ENCODE measurements around the gene KANK4. TPM values are rescaled to one million over a fixed set of nuclear protein-coding genes. Genes with fewer than 3 reads are reported as not detected.
A peak's percentile ranks its signal among the peaks of the same experiment; 100 is the strongest.

The KANK4 gene
- total and polyA plus RNA-seq, 12 donors, result 0.12 to 1.1 (median 0.26) TPM; not detected in 2

DNA sequence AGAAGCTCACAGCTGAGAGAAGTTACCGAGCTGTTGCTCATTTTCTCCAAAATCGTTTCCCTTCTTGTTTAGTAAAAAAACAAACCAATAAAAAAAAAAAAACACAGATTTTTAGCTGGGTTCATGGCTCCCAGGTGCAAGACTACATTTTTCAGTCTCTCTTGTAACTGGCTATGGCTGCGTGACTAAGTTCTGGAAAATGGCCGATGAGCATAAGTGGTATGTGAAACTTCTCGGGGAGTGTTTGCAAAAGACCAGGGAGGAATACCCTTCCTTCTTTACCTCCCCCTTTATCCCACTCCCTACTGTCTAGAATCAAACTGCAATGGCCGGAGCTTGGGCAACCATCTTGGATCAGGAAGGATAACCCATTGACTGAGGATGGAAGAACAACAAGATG, 38.7 kb upstream of the KANK4 start:
- H3K36me3 ChIP-seq (replicated peaks in 1 of 2), result no peaks in the 10 kb centered on the region
- WGBS, 4 donors, result 86 to 88% (median 87%) methylated on average over 6 of the region's 6 CpGs
- TF ChIP-seq POLR2A (IDR thresholded peaks at IDR 0.05), result no peak
- TF ChIP-seq, protein P1, sequence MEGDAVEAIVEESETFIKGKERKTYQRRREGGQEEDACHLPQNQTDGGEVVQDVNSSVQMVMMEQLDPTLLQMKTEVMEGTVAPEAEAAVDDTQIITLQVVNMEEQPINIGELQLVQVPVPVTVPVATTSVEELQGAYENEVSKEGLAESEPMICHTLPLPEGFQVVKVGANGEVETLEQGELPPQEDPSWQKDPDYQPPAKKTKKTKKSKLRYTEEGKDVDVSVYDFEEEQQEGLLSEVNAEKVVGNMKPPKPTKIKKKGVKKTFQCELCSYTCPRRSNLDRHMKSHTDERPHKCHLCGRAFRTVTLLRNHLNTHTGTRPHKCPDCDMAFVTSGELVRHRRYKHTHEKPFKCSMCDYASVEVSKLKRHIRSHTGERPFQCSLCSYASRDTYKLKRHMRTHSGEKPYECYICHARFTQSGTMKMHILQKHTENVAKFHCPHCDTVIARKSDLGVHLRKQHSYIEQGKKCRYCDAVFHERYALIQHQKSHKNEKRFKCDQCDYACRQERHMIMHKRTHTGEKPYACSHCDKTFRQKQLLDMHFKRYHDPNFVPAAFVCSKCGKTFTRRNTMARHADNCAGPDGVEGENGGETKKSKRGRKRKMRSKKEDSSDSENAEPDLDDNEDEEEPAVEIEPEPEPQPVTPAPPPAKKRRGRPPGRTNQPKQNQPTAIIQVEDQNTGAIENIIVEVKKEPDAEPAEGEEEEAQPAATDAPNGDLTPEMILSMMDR (IDR thresholded peaks at IDR 0.05), result no peak
- H3K4me3 ChIP-seq, result no peak overlapping the region
- no peak overlapping the region for H3K27ac ChIP-seq
- no peaks in the 10 kb centered on the region for H3K9me3 ChIP-seq (replicated peaks in 1 of 3)
- no peaks in the 10 kb centered on the region for H3K27me3 ChIP-seq
- no peak for DNase-seq
- intact Hi-C loops (cut with DNase I), result no loop called here
- H3K4me1 ChIP-seq (replicated peaks in 1 of 2), result no peaks in the 10 kb centered on the region

DNA sequence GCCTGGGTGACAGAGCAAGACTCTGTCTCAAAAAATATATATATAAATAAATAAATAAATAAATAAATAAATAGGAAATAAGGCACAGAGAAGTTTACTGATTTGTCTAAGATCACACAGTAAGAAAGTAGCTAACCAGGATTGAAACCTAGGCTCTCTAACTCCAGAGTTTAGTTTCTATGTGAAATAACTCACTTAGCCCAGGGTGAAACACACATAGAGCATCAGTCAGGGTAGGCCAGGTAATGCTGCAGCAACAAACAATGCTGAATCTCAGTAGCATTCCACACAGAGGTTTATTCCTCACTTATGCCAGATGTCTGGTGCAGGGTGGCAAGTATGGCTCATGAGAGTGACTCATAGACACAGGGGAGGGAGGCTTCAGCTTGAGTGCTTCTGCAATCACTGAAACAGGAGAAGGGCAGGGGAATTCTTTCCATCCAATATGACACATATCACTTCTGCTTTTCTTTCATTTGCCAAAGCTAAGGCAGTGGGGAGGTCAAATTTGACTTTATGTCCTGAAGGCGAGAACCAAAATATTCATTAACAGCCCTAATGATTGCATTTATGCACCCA, 37.1 kb upstream of the KANK4 start:
- intact Hi-C loops (cut with DNase I), result no loop called here
- no peak for TF ChIP-seq POLR2A (IDR thresholded peaks at IDR 0.05)
- TF ChIP-seq, protein P1 (IDR thresholded peaks at IDR 0.05), result no peak
- Histone ChIP-seq H3K36me3 (replicated peaks in 1 of 2) (no peaks in the 10 kb centered on the region), H3K9me3 (replicated peaks in 1 of 3) (no peaks in the 10 kb centered on the region), H3K4me3 (no peak overlapping the region), H3K27ac (no peak overlapping the region), H3K4me1 (replicated peaks in 1 of 2) (no peaks in the 10 kb centered on the region), H3K27me3 (no peaks in the 10 kb centered on the region)
- WGBS, 4 donors, result 83 to 100% (median 98%) methylated on average over 1 of the region's 1 CpG
- peak in 3 of 7 donors; percentile 13 to 58 (median 34) for DNase-seq

DNA sequence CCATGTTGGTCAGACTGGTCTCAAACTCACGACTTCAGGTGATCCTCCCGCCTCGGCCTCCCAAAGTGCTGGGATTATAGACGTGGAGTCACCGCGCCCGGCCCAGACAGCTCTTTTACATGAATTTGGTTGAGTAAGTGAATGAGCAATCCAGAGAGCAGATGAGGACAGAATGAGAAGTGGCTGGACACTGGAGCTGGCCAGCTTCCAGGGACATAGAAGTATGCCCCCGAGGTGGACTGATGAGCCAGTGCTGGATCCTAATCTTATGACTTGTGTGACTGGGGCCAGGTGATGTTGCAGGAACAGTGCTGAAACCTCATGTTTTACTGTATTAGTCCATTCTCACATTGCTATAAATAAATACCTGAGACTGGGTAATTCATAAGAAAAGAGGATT, 35.9 kb upstream of the KANK4 start:
- no peaks in the 10 kb centered on the region for H3K36me3 ChIP-seq (replicated peaks in 1 of 2)
- peak in 1 of 7 donors; percentile 76 for DNase-seq
- TF ChIP-seq POLR2A (IDR thresholded peaks at IDR 0.05), result no peak
- TF ChIP-seq, protein P1 (IDR thresholded peaks at IDR 0.05), result no peak
- intact Hi-C loops (cut with DNase I), result no loop called here
- no peaks in the 10 kb centered on the region for H3K4me1 ChIP-seq (replicated peaks in 1 of 2)
- no peak overlapping the region for H3K27ac ChIP-seq
- H3K9me3 ChIP-seq (replicated peaks in 1 of 3), result no peaks in the 10 kb centered on the region
- H3K4me3 ChIP-seq, result no peak overlapping the region
- no peaks in the 10 kb centered on the region for H3K27me3 ChIP-seq
- 80 to 92% (median 86%) methylated on average over 8 of the region's 8 CpGs for WGBS, 4 donors

DNA sequence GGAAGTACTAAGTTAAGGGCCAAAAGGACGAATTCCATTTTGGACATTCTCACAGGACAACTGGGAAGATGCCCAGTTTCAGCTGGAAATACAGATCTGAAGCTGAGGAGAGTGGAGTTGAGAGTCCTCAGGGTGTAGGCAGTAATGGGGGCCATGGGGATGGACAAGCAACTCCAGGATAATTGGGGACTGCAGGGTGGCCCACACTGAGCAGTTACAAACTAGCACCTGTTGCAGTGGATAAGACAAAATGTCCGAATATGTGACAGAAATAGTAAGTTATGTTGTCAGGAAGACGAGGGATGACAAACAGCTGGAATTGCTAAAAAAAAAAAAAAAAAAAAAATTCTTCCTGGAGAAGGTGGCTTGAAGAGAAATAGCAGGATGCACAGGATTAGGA, 34.6 kb upstream of the KANK4 start:
- Histone ChIP-seq H3K4me3 (no peak overlapping the region), H3K9me3 (replicated peaks in 1 of 3) (no peaks in the 10 kb centered on the region), H3K27me3 (no peaks in the 10 kb centered on the region), H3K36me3 (replicated peaks in 1 of 2) (no peaks in the 10 kb centered on the region), H3K4me1 (replicated peaks in 1 of 2) (no peaks in the 10 kb centered on the region), H3K27ac (no peak overlapping the region)
- 33 to 64% (median 54%) methylated on average over 3 of the region's 3 CpGs for WGBS, 4 donors
- TF ChIP-seq, protein P1 (IDR thresholded peaks at IDR 0.05), result no peak
- TF ChIP-seq POLR2A (IDR thresholded peaks at IDR 0.05), result no peak
- intact Hi-C loops (cut with DNase I), result no loop called here
- DNase-seq, result no peak

Measured in adrenal gland (tissue), 12 donors.